ENCODE measurements around the gene CFAP299.

The CFAP299 gene

DNA sequence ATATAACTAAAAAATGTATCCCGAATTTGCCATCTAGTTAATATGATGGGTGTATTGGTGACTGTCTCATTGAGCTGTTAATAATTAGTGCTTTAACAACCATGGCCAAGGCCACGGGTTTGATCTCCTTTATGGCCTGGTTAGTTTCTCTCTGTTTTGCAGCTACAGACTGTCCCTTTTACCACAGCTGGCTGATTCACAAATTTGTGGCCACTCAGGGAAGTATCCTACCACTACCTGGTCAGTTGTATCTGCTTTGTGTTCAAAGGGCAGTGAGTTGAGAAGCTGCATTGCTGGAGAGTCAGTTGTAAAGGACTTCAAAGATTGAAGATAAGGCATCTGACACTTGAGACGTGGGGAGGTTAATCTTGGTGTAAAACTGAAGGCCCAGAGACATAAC lies 475.9 kb downstream of the CFAP299 start:
- DNase-seq (ENCODE audit: insufficient read length, low spot score) (no peak), FAIRE-seq (no peak)
- TF ChIP-seq, protein P1, sequence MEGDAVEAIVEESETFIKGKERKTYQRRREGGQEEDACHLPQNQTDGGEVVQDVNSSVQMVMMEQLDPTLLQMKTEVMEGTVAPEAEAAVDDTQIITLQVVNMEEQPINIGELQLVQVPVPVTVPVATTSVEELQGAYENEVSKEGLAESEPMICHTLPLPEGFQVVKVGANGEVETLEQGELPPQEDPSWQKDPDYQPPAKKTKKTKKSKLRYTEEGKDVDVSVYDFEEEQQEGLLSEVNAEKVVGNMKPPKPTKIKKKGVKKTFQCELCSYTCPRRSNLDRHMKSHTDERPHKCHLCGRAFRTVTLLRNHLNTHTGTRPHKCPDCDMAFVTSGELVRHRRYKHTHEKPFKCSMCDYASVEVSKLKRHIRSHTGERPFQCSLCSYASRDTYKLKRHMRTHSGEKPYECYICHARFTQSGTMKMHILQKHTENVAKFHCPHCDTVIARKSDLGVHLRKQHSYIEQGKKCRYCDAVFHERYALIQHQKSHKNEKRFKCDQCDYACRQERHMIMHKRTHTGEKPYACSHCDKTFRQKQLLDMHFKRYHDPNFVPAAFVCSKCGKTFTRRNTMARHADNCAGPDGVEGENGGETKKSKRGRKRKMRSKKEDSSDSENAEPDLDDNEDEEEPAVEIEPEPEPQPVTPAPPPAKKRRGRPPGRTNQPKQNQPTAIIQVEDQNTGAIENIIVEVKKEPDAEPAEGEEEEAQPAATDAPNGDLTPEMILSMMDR (IDR thresholded peaks at IDR 0.05; ENCODE audit: insufficient read depth, missing control alignments), result no peak

DNA sequence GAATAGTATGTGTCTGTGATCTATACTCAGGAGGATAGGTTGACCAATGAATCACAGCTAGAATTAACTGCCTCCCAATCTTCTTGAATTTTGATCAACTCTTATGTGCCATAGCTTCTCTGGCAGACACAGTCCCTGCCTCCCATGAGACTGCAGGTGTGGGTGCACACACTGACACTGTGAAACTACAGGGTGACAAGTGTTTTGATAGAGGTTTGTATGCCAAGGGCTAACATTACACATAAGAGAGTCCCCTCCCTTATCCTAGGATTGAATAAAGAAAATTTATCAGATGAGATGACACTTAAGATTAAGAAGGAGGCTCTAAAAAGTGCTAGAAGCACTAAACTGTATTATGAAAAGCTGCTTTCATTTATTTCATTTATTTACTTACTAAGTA lies 476.6 kb downstream of the CFAP299 start:
- FAIRE-seq (no peak), DNase-seq (ENCODE audit: insufficient read length, low spot score) (no peak)
- TF ChIP-seq, protein P1 (IDR thresholded peaks at IDR 0.05; ENCODE audit: insufficient read depth, missing control alignments), result no peak

DNA sequence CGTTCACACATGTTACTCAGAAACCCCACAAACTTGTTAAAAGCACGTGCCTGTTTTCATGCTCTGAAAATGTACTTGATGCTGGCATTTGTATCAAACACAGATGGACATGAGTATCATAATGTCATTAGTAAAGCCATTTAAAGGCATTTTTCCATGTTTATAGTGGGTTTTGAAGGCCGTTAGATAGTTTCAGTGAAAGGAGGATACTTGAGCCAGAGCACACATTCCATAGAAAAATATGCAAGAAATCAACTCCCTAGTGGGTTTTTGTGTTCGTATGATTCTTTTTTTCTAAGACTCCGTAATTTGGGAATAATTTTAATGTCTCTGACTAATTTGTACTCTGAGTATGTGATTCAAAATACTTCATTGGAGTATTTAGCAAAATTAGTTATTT lies 478.7 kb downstream of the CFAP299 start:
- TF ChIP-seq, protein P1 (IDR thresholded peaks at IDR 0.05; ENCODE audit: insufficient read depth, missing control alignments), result no peak
- FAIRE-seq (no peak), DNase-seq (ENCODE audit: insufficient read length, low spot score) (no peak)

DNA sequence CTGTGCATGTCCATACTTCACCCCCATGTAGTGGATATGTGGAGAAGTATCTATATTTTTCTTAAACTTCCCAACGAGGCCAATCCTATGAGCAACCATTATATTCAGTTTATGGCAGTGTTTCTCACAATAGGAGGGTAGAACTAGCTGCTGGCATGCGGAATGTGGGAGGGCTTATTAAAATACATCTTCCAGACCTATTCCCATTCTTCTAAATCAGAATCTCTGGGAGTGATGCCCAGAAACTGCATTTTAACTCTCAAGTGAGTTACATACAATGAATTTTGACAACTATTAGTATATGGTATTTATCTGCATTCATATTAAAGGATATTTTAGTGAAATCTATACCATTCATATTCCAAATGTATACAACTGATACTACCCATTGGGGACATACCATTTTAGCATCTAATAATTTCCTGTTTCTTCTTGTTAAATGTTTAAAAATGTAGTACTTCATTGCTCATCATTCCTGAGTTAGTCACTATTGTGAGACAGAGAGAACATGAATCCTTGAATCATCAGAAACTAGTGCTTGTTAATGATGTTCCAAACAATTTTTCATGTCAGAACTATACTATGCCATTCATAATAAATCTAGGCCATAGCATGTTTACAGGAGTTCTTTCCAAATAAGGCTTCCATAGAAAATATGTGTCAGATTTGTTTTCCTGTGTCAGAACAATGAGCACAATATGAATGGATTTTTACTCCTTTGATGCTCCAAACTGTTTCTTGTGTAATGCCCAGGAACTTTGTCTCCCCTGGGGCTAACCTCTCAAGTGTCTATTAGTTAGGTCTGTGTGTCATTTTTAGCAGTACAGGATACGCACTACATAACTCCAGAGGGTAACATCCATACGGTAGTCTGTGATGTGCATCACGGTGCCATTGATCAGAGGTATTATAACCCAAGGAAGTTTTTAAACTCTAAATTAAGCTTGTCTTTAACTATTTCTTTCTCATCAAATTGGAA lies 496.1 kb downstream of the CFAP299 start:
- TF ChIP-seq, protein P1 (IDR thresholded peaks at IDR 0.05; ENCODE audit: insufficient read depth, missing control alignments), result no peak
- DNase-seq (ENCODE audit: insufficient read length, low spot score), result no peak
- no peak for FAIRE-seq

DNA sequence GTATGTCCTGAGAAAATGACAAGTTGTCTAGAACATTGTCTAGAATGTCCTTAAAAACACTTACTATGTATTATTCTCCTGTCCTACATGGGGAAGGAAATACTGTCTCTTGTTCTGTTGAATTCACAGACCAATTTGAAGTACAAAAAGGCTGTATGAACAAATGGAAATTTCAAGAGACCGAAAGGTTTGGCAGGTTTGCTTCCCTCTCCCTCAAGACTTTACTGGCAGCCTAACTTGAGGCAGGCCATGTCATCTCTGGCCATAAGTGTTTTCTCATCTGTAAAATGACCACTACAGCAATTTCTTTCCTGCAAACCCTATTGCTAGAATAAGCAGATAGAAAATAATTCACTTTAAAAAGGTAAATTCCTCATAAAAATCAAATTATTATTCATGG lies 503.8 kb downstream of the CFAP299 start:
- TF ChIP-seq, protein P1 (IDR thresholded peaks at IDR 0.05; ENCODE audit: insufficient read depth, missing control alignments), result no peak
- FAIRE-seq (no peak), DNase-seq (ENCODE audit: insufficient read length, low spot score) (no peak)

DNA sequence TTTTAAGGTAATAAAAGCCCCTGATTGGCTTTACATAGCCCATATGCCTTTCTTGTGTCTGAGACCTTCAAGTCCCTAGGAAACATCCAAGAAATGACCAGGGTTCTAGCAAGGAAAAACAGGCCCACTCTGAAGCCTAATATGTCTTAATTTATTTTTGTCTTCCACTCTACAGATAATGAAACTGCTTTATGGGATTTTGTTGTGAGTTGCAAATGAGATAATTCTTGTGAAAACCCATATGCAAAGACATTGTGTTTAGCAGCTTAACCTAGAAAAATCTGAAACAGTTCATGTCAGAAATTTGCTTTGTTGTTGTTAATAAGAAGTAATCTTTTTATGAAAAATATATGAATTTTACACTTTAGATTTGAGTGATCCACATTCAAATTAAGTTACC lies 504.3 kb downstream of the CFAP299 start:
- DNase-seq (ENCODE audit: insufficient read length, low spot score) (no peak), FAIRE-seq (no peak)
- TF ChIP-seq, protein P1 (IDR thresholded peaks at IDR 0.05; ENCODE audit: insufficient read depth, missing control alignments), result no peak

DNA sequence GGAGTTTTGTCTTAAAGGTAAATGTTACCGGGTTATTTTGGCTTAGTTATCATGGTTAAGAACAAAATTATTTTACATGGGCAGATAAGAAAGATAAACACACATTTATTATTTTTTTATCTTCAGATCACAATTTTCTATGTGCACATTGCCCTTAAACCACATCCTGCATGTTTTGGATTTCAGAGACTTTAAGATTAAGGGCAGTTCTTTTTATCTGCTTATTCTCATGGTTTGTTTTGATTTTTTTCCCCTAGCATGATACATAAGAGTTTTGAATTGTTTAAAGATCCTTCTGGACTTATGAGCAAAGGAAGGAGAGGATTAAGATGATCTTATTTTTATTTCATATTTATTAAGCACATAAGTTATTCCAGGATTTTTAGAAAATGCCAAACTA lies 504.9 kb downstream of the CFAP299 start:
- TF ChIP-seq, protein P1 (IDR thresholded peaks at IDR 0.05; ENCODE audit: insufficient read depth, missing control alignments), result no peak
- no peak for DNase-seq (ENCODE audit: insufficient read length, low spot score)
- FAIRE-seq, result no peak

Measured in D721Med (cell line).